GM12878 (cell line): ENCODE data around the gene PDE8B. TPM values are rescaled to one million over a fixed set of nuclear protein-coding genes. Genes with fewer than 3 reads are reported as not detected.

Experiments
- ATAC-seq: fragments of 200-7000 bp; cut with Tn5 transposase; 3 replicates; pipeline ENCODE4 v1.9.1; 2020; ENCODE audit warnings: mild to moderate bottlenecking, moderate library complexity
- BruUV-seq: library from RNA; stranded (reverse); fragments of 400-500 nt; replicated peaks from 2 replicates; lab custom pipeline; 2021; lab: Mats Ljungman, UMichigan
- CTCF ChIA-PET: fragments of 300-600 bp; sonication (Branson Sonifier 250); formaldehyde crosslinking; extraction: SDS; loops from one replicate; lab custom pipeline; 2021; ENCODE audit warnings: inconsistent platforms; lab: Yijun Ruan, JAX
- POLR2A ChIA-PET: fragments of 350-600 bp; formaldehyde crosslinking; extraction: SDS; loops from one replicate; lab custom pipeline; 2021; ENCODE audit warnings: inconsistent platforms; lab: Charles Lee
- RAD21 ChIA-PET: fragments of 300-600 bp; sonication (Branson Sonifier 250); formaldehyde crosslinking; loops from one replicate; lab custom pipeline; 2023; ENCODE audit warnings: antibody characterized with exemption; ENCODE audit not compliant: unreplicated experiment; lab: Charles Lee
- SMC1A ChIA-PET: fragments of 300-600 bp; sonication (Branson Sonifier 250); formaldehyde crosslinking; loops from one replicate; lab custom pipeline; 2023; ENCODE audit not compliant: unreplicated experiment, uncharacterized antibody; lab: Charles Lee
- DNase-seq: peaks from one replicate; pipeline ENCODE4 v3.0.0-alpha.2; 2011; ENCODE audit warnings: low read depth, low spot score
- FAIRE-seq: peaks from 3 replicates; lab custom pipeline; 2011; peaks lifted over from hg19 to GRCh38; lab: Jason Lieb, UNC
- H2AFZ ChIP-seq: 2 replicates; pipeline ENCODE4 v1.6.0; 2011; ENCODE audit warnings: low read depth, low read length, control low read depth; ENCODE audit not compliant: control insufficient read depth
- H3K27ac ChIP-seq: 2 replicates; pipeline ENCODE4 v1.5.1; 2011; ENCODE audit warnings: control low read depth; ENCODE audit not compliant: control insufficient read depth, insufficient read depth
- H3K27me3 ChIP-seq, 2 experiments: replicated peaks in 1 of 2; 2 replicates each; pipeline versions ENCODE4 v1.6.0 to v1.6.1; 2011; ENCODE audit warnings: low read length in 1 of 2; ENCODE audit not compliant: control insufficient read depth in 2 of 2, insufficient read depth in 2 of 2
- H3K36me3 ChIP-seq, 2 experiments: 2 replicates each; pipeline ENCODE4 v1.5.1; 2011; ENCODE audit warnings: low read length in 1 of 2; ENCODE audit not compliant: control insufficient read depth in 2 of 2, insufficient read depth in 2 of 2
- H3K4me1 ChIP-seq: 2 replicates; pipeline ENCODE4 v1.6.1; 2011; ENCODE audit warnings: mild to moderate bottlenecking, low read length, moderate library complexity, mixed read lengths; ENCODE audit not compliant: control insufficient read depth, insufficient read depth
- H3K4me2 ChIP-seq: 2 replicates; pipeline ENCODE4 v1.6.0; 2011; ENCODE audit warnings: control low read depth; ENCODE audit not compliant: control insufficient read depth, insufficient read depth
- H3K4me3 ChIP-seq: fragments of 200-600 bp; sonication (generic); 2 replicates; pipeline ENCODE4 v1.5.1; 2016
- H3K79me2 ChIP-seq: 2 replicates; pipeline ENCODE4 v1.6.0; 2011; ENCODE audit warnings: low read length; ENCODE audit not compliant: control insufficient read depth, insufficient read depth
- H3K9ac ChIP-seq: 2 replicates; pipeline ENCODE4 v1.8.0; 2011; ENCODE audit warnings: low read length, control low read depth, mixed read lengths; ENCODE audit not compliant: control insufficient read depth, insufficient read depth
- H3K9me3 ChIP-seq: replicated peaks from 3 replicates; pipeline ENCODE4 v1.5.1; 2011; ENCODE audit warnings: mild to moderate bottlenecking, low read length; ENCODE audit not compliant: control insufficient read depth, insufficient read depth
- H4K20me1 ChIP-seq: 2 replicates; pipeline ENCODE4 v1.6.0; 2011; ENCODE audit not compliant: control insufficient read depth, insufficient read depth
- CREB1 ChIP-seq: IDR thresholded peaks from 2 replicates; pipeline ENCODE4 v1.6.1; 2012; ENCODE audit warnings: low read depth, mild to moderate bottlenecking, inconsistent platforms
- CREM ChIP-seq: IDR thresholded peaks from 2 replicates; pipeline ENCODE4 v1.6.1; 2014; ENCODE audit warnings: antibody characterized with exemption, low read depth
- CTCF ChIP-seq, 3 experiments: IDR thresholded peaks in 2 of 3; conservative IDR thresholded peaks in 1 of 3; 2 replicates each; pipeline ENCODE4 v1.5.1; 2011; ENCODE audit warnings: low read depth in 3 of 3, low read length in 3 of 3, mild to moderate bottlenecking in 3 of 3, control low read depth in 2 of 3, moderate library complexity in 2 of 3, inconsistent platforms in 1 of 3, mixed read lengths in 1 of 3; ENCODE audit not compliant: control insufficient read depth in 2 of 3, insufficient read depth in 1 of 3; ENCODE audit errors: extremely low read depth in 1 of 3
- MAX ChIP-seq: IDR thresholded peaks from 2 replicates; pipeline ENCODE4 v1.6.1; 2012; ENCODE audit warnings: low read depth, low read length, improper control_type of control experiment
- WGBS: methylation state at CpG from one replicate; pipeline ENCODE4 v1.1.6; 2016; ENCODE audit warnings: low lambda C conversion rate; ENCODE audit not compliant: insufficient replicate concordance, insufficient coverage; ENCODE audit errors: missing lambda C conversion rate; 5-methylcytosine and 5-hydroxymethylcytosine counted together
- in situ Hi-C: fragments of 300-500 bp; cut with MboI; formaldehyde crosslinking; loops from 9 replicates; pipeline ENCODE4 v1.14.3; 2018; ENCODE audit warnings: mixed read lengths
- intact Hi-C: fragments of 100-400 bp; cut with micrococcal nuclease; formaldehyde crosslinking; loops from one replicate; pipeline ENCODE4 v1.14.2; 2022; ENCODE audit not compliant: unreplicated experiment
- polyA plus RNA-seq, 11 experiments: library from polyadenylated mRNA; depleted of rRNA in 4 of 11; unstranded in 6 of 11; stranded (reverse) in 5 of 11; fragments of >200 nt; fragmentation: Nextera tagmentation in 4 of 11; fragmentation: Illumina TruSeq in 1 of 11; extraction: Ambion mirVana in 4 of 11; extraction: Trizol in 1 of 11; gene quantifications; 1 replicate in 1 of 11; 2 replicates in 10 of 11; pipeline versions ENCODE4 v1.2.1 to v1.2.3, GENCODE V29; 2011 to 2016; ENCODE audit warnings: inconsistent platforms in 2 of 11, missing spikeins in 2 of 11, low read depth in 1 of 11
- total RNA-seq, 4 experiments: library from RNA; depleted of rRNA in 3 of 4; stranded (reverse); fragments of >200 nt in 3 of 4; fragmentation: Illumina TruSeq in 1 of 4; extraction: Trizol in 1 of 4; gene quantifications; 2 replicates each; pipeline versions ENCODE4 v1.2.1 to v1.2.3, GENCODE V29; 2013 to 2021

PDE8B gene
- total and polyA plus RNA-seq, 10 of the 15 experiments (the other 5 are each of a cell fraction or from before 2014, with no cell fraction given): 0.03 to 0.44 (median 0.20) TPM; not detected in 3

- no TSS peak for BruUV-seq
- no peaks in the 10 kb centered on the region for H3K79me2 ChIP-seq
- H3K36me3 ChIP-seq: no peaks in the 10 kb centered on the region
- ChIA-PET POLR2A (no interaction called here), RAD21 (no interaction called here), CTCF (interaction anchor here (0.6 kb wide), 1 partner anchor 106 kb away, joined by 3 read pairs; no protein-coding TSS in a partner anchor), SMC1A (no interaction called here)
- H3K27me3 ChIP-seq: no peaks in the 10 kb centered on the region
- TF ChIP-seq CREB1: no peak
- no peak for TF ChIP-seq MAX
- TF ChIP-seq CREM: no peak
- no peak for TF ChIP-seq CTCF (IDR thresholded peaks at IDR 0.05 in 2 of 3, conservative IDR thresholded peaks at IDR 0.05 in 1 of 3; ENCODE audit: control insufficient read depth in 2 of 3, extremely low read depth in 1 of 3, insufficient read depth in 1 of 3, low read depth in 3 of 3, low read length in 3 of 3)
- no peak overlapping the region for H3K4me2 ChIP-seq
- no peak overlapping the region for H3K27ac ChIP-seq
- H3K4me1 ChIP-seq: no peaks in the 10 kb centered on the region
- H3K4me3 ChIP-seq: no peak overlapping the region
- FAIRE-seq: no peak
- intact Hi-C loops (no loop called here), in situ Hi-C loops (no loop called here)
- no peak overlapping the region for H2AFZ ChIP-seq
- no peaks in the 10 kb centered on the region for H4K20me1 ChIP-seq
- no peak for DNase-seq
- whole genome bisulfite sequencing: 45% methylated on average over 4 of the region's 4 CpGs
- no peak for ATAC-seq
- H3K9ac ChIP-seq: no peak overlapping the region
- no peaks in the 10 kb centered on the region for H3K9me3 ChIP-seq
These were observed 42.8 kb upstream of the PDE8B start for GRCh38 chr5:77167695-77168121.
